Endometrial microvascular endothelial cells (primary cell): ENCODE data around the gene FBXO7. TPM values are rescaled to one million over a fixed set of nuclear protein-coding genes. Genes with fewer than 3 reads are reported as not detected.
"Not testable (repeated sequence)": the region's sequence is repeated elsewhere in the genome, so short reads cannot be mapped to it uniquely, and the experiment has no call there.

Experiments
- in situ Hi-C: cut with HindIII; loops from 2 replicates; pipeline ENCODE4 v1.10.0; 2017; ENCODE audit warnings: low sequenced_read_pairs, low pct_unique_long_range_greater_than_20kb; ENCODE audit errors: inconsistent ontology term
- total RNA-seq: library from RNA; depleted of rRNA; stranded (reverse); fragments of >200 nt; gene quantifications from one replicate; pipeline ENCODE4 v1.2.3, GENCODE V29; 2015; ENCODE audit errors: inconsistent ontology term

Gene FBXO7
- 102 TPM for total RNA-seq

- in situ Hi-C loops = no loop called here
Measured at GRCh38 chr22:32474635-32475467, at the start of gene FBXO7. Gene FBXO7, plus strand, starts transcription at chr22:32474811. Its CDS starts 192 bp downstream, at chr22:32475003.

GRCh38 chr22:32426881-32427280, 47.7 kb upstream of the FBXO7 start:
- in situ Hi-C loops = no loop called here

GRCh38 chr22:32430352-32430751, 44.3 kb upstream of the FBXO7 start:
- in situ Hi-C loops = no loop called here

GRCh38 chr22:32444068-32444467, 30.5 kb upstream of the FBXO7 start:
- in situ Hi-C loops = no loop called here

GRCh38 chr22:32446321-32446720, 28.3 kb upstream of the FBXO7 start:
- in situ Hi-C loops = no loop called here

GRCh38 chr22:32448980-32449379, 25.6 kb upstream of the FBXO7 start:
- in situ Hi-C loops = no loop called here

GRCh38 chr22:32457031-32457430, 17.6 kb upstream of the FBXO7 start:
- in situ Hi-C loops = no loop called here

GRCh38 chr22:32462452-32462851, 12.2 kb upstream of the FBXO7 start:
- in situ Hi-C loops = no loop called here

- in situ Hi-C loops = no loop called here
Measured at GRCh38 chr22:32465661-32466060, 8.9 kb upstream of the FBXO7 start.

- in situ Hi-C loops = no loop called here
Measured at GRCh38 chr22:32466496-32466895, 8.1 kb upstream of the FBXO7 start.

- in situ Hi-C loops = no loop called here
Measured at GRCh38 chr22:32469799-32470212, 4.8 kb upstream of the FBXO7 start.

GRCh38 chr22:32473388-32473952, 1.1 kb upstream of the FBXO7 start:
- in situ Hi-C loops = no loop called here

- in situ Hi-C loops = no loop called here
Measured at GRCh38 chr22:32475468-32476010, 928 bp downstream of the FBXO7 start.

- in situ Hi-C loops = no loop called here
Measured at GRCh38 chr22:32476281-32477195, 1.9 kb downstream of the FBXO7 start.

GRCh38 chr22:32477596-32477995, 3.0 kb downstream of the FBXO7 start:
- in situ Hi-C loops = no loop called here

- in situ Hi-C loops = not testable (repeated sequence)
Measured at GRCh38 chr22:32478552-32478951, 3.9 kb downstream of the FBXO7 start.

- in situ Hi-C loops = no loop called here
Measured at GRCh38 chr22:32478994-32479393, 4.4 kb downstream of the FBXO7 start.

GRCh38 chr22:32480238-32480637, 5.6 kb downstream of the FBXO7 start:
- in situ Hi-C loops = no loop called here

GRCh38 chr22:32482708-32483107, 8.1 kb downstream of the FBXO7 start:
- in situ Hi-C loops = no loop called here
